Measurements from ENCODE around the gene TBC1D10B. TPM values are rescaled to one million over a fixed set of nuclear protein-coding genes. Genes with fewer than 3 reads are reported as not detected.

The TBC1D10B gene
- total and polyA plus RNA-seq, 2 of the 8 experiments (the other 6 are each of a cell fraction or from before 2014, with no cell fraction given): 15.4 to 28.6 TPM

- Histone ChIP-seq H2BK120ac (replicated peaks; ENCODE audit: low read depth, low read length) (no peak overlapping the region), H2BK20ac (ENCODE audit: low read length) (no peak overlapping the region), H3K9me3 (ENCODE audit: insufficient read depth in 2 of 2, low read depth in 1 of 2, low read length in 1 of 2) (no peaks in the 10 kb centered on the region), H2AFZ (ENCODE audit: low read length) (no peak overlapping the region), H2BK15ac (ENCODE audit: low read length) (no peak overlapping the region), H3K14ac (ENCODE audit: insufficient read length) (no peak overlapping the region), H3K4me1 (replicated peaks in 1 of 4; ENCODE audit: control insufficient read depth in 3 of 4, insufficient read depth in 4 of 4, low read length in 3 of 4) (no peaks in the 10 kb centered on the region; a peak in 1 of 7 replicates), H3K56ac (replicated peaks; ENCODE audit: insufficient read length, low read depth, low read length) (no peak overlapping the region), H3K23ac (ENCODE audit: insufficient read length) (no peak overlapping the region), H3K27ac (ENCODE audit: low read depth, low read length) (no peak overlapping the region), H2BK5ac (ENCODE audit: low read depth, low read length) (no peak overlapping the region), H4K5ac (ENCODE audit: insufficient read length, low read depth, low read length) (no peak overlapping the region), H3K18ac (ENCODE audit: extremely low read depth, low read length) (no peak overlapping the region), H3K9ac (replicated peaks in 1 of 4; ENCODE audit: extremely low read depth in 1 of 4, low read depth in 3 of 4, low read length in 3 of 4) (no peak overlapping the region), H3K27me3 (replicated peaks in 1 of 4; ENCODE audit: control insufficient read depth in 3 of 4, extremely low read depth in 1 of 4, insufficient read depth in 3 of 4, low read length in 3 of 4) (no peaks in the 10 kb centered on the region), H3K79me1 (ENCODE audit: low read depth, low read length) (no peaks in the 10 kb centered on the region), H3K23me2 (ENCODE audit: low read depth, low read length) (peaks cover 3% of the 10 kb centered on the region; the same call in 1 of the 2 replicates), H4K8ac (ENCODE audit: extremely low read depth, insufficient read depth, low read length) (no peak overlapping the region), H3K36me3 (ENCODE audit: control insufficient read depth in 2 of 4, insufficient read depth in 4 of 4, low read length in 3 of 4) (no peaks in the 10 kb centered on the region), H4K91ac (replicated peaks; ENCODE audit: insufficient read length, low read length) (no peak overlapping the region), H3K79me2 (ENCODE audit: control insufficient read depth in 1 of 2, insufficient read depth in 2 of 2, low read length in 2 of 2) (no peaks in the 10 kb centered on the region), H3K4me3 (ENCODE audit: extremely low read depth in 1 of 4, insufficient read depth in 2 of 4, low read depth in 3 of 4, low read length in 4 of 4) (no peak overlapping the region), H4K20me1 (replicated peaks in 1 of 2; ENCODE audit: control insufficient read depth in 1 of 2, insufficient read depth in 2 of 2, low read length in 2 of 2) (no peaks in the 10 kb centered on the region), H2AK5ac (ENCODE audit: low read depth, low read length) (no peak overlapping the region), H2BK12ac (ENCODE audit: low read depth, low read length) (no peak overlapping the region), H3K4ac (replicated peaks; ENCODE audit: insufficient read length, low read depth, low read length) (no peak overlapping the region), H3K4me2 (ENCODE audit: insufficient read depth in 1 of 2, low read depth in 2 of 2, low read length in 2 of 2) (no peak overlapping the region)
- DNase-seq (ENCODE audit: low read depth in 1 of 2, low spot score in 2 of 2): no peak
- FAIRE-seq: no peak
- CTCF ChIA-PET (ENCODE audit: partially characterized antibody): interaction anchor here (1.1 to 2.5 kb wide), 4 partner anchors 12 to 231 kb away, joined by 3 to 9 read pairs (median 4); partner anchors contain the start of gene ZNF48
- POLR2A ChIA-PET (ENCODE audit: partially characterized antibody): interaction anchor here (0.6 to 13.6 kb wide), 7 partner anchors 12 to 704 kb away, joined by 3 to 151 read pairs (median 3); partner anchors contain the start of gene ZNF48
- 86% methylated on average over 2 of the region's 2 CpGs; no CpG with 5 or more reads in 1 of the 2 experiments for WGBS, 2 experiments (ENCODE audit: extremely low coverage in 1 of 2, insufficient coverage in 1 of 2, insufficient read length in 1 of 2, insufficient replicate concordance in 2 of 2, low coverage in 1 of 2, low lambda C conversion rate in 2 of 2, missing lambda C conversion rate in 1 of 2)
- TF ChIP-seq EP300 (IDR thresholded peaks at IDR 0.05; ENCODE audit: borderline replicate concordance in 1 of 2, low read depth in 2 of 2, low read length in 2 of 2) (no peak), CTCF (IDR thresholded peaks at IDR 0.05; ENCODE audit: control extremely low read depth in 1 of 3, insufficient read depth in 1 of 3, low read depth in 1 of 3, low read length in 3 of 3) (no peak), SP1 (IDR thresholded peaks at IDR 0.05; ENCODE audit: low read depth, low read length) (no peak), KDM5A (IDR thresholded peaks at IDR 0.05; ENCODE audit: low read length) (no peak), CBX8 (IDR thresholded peaks at IDR 0.05; ENCODE audit: borderline replicate concordance, low read depth, low read length) (no peak), RAD21 (IDR thresholded peaks at IDR 0.05 in 1 of 2, conservative IDR thresholded peaks at IDR 0.05 in 1 of 2; ENCODE audit: low read depth in 2 of 2, low read length in 2 of 2) (no peak), POLR2A (IDR thresholded peaks at IDR 0.05; ENCODE audit: control extremely low read depth in 1 of 2, low read depth in 2 of 2, low read length in 2 of 2) (no peak), CHD1 (IDR thresholded peaks at IDR 0.05; ENCODE audit: low read depth, low read length) (no peak), POU5F1 (IDR thresholded peaks at IDR 0.05; ENCODE audit: low read depth, low read length) (no peak), TBP (IDR thresholded peaks at IDR 0.05; ENCODE audit: low read depth, low read length) (no peak), SUZ12 (IDR thresholded peaks at IDR 0.05; ENCODE audit: low read length) (no peak)
Observed at GRCh38 chr16:30383521-30383920, 13.2 kb upstream of the TBC1D10B start.
